HCT116 (cell line): ENCODE measurements around the gene CFAP97D2. TPM values are rescaled to one million over a fixed set of nuclear protein-coding genes. Genes with fewer than 3 reads are reported as not detected.

ENCODE experiments used
- ATAC-seq: fragments of 200-7000 bp; cut with Tn5 transposase; 2 replicates; pipeline ENCODE4 v1.9.1; 2020; ENCODE audit warnings: mild to moderate bottlenecking, moderate library complexity
- BruUV-seq: library from RNA; stranded (reverse); fragments of 400-500 nt; replicated peaks from 2 replicates; lab custom pipeline; 2021; lab: Mats Ljungman, UMichigan
- CTCF ChIA-PET: fragments of 300-600 bp; sonication (Branson Sonifier 250); formaldehyde crosslinking; loops from one replicate; lab custom pipeline; 2021; ENCODE audit warnings: antibody characterized with exemption; lab: Charles Lee
- POLR2A ChIA-PET: fragments of 300-600, 350-600 bp; sonication (Branson Sonifier 250); formaldehyde crosslinking; loops from one replicate; lab custom pipeline; 2021; ENCODE audit warnings: antibody characterized with exemption; lab: Charles Lee
- RAD21 ChIA-PET, 2 experiments: fragments of 300-600 bp; sonication (Branson Sonifier 250); formaldehyde crosslinking; loops; one replicate each; lab custom pipeline; 2023; ENCODE audit warnings: low total read pairs in 2 of 2; ENCODE audit not compliant: uncharacterized antibody in 2 of 2, unreplicated experiment in 2 of 2, low non-redundant PET in 1 of 2; lab: Charles Lee
- DNase-seq: peaks from one replicate; pipeline ENCODE4 v3.0.0-alpha.2; 2010; ENCODE audit warnings: low read depth, low spot score
- H2AFZ ChIP-seq: fragments of 200-600 bp; shearing (Covaris generic), sonication (generic); 2 replicates; pipeline ENCODE4 v1.6.1; 2017; ENCODE audit warnings: low read depth, mixed run types, mixed read lengths, antibody characterized with exemption, low read length; ENCODE audit not compliant: poor library complexity, severe bottlenecking
- H3K27ac ChIP-seq: 2 replicates; pipeline ENCODE4 v1.5.1; 2012; ENCODE audit warnings: low read depth, low read length
- H3K27me3 ChIP-seq: fragments of 200-600 bp; sonication (generic); 2 replicates; pipeline ENCODE4 v1.6.1; 2016; ENCODE audit warnings: mixed run types, low read length, mixed read lengths; ENCODE audit not compliant: insufficient read depth
- H3K36me3 ChIP-seq, 2 experiments: fragments of 200-500 bp in 1 of 2; fragments of 200-600 bp in 1 of 2; sonication (Bioruptor generic) in 1 of 2; sonication (generic) in 1 of 2; 2 replicates each; pipeline versions ENCODE4 v1.5.1 to v1.6.1; 2014 to 2016; ENCODE audit warnings: low read length in 2 of 2, inconsistent platforms in 1 of 2, mixed read lengths in 1 of 2, mixed run types in 1 of 2; ENCODE audit not compliant: insufficient read depth in 2 of 2, control insufficient read depth in 1 of 2
- H3K4me1 ChIP-seq, 2 experiments: fragments of 200-600 bp in 1 of 2; sonication (generic) in 1 of 2; 2 replicates each; pipeline versions ENCODE4 v1.5.1 to v1.6.1; 2012 to 2017; ENCODE audit warnings: low read length in 2 of 2, inconsistent platforms in 1 of 2, mild to moderate bottlenecking in 1 of 2, mixed read lengths in 1 of 2, mixed run types in 1 of 2, moderate library complexity in 1 of 2; ENCODE audit not compliant: insufficient read depth in 2 of 2, control insufficient read depth in 1 of 2
- H3K4me2 ChIP-seq: fragments of 200-600 bp; sonication (generic); 2 replicates; pipeline ENCODE4 v1.6.1; 2017; ENCODE audit warnings: mixed run types, low read length, mixed read lengths
- H3K4me3 ChIP-seq, 2 experiments: fragments of 200-600 bp in 1 of 2; sonication (generic) in 1 of 2; replicated peaks in 1 of 2; 2 replicates each; pipeline ENCODE4 v1.5.1; 2011 to 2016; ENCODE audit warnings: low read length in 2 of 2, control low read depth in 1 of 2, low read depth in 1 of 2, mild to moderate bottlenecking in 1 of 2, mixed read lengths in 1 of 2, mixed run types in 1 of 2
- H3K79me2 ChIP-seq: fragments of 200-600 bp; sonication (generic); 2 replicates; pipeline ENCODE4 v1.6.1; 2017; ENCODE audit warnings: mild to moderate bottlenecking, mixed run types, low read length, moderate library complexity, mixed read lengths; ENCODE audit not compliant: insufficient read depth
- H3K9ac ChIP-seq: fragments of 200-600 bp; sonication (generic); 2 replicates; pipeline ENCODE4 v1.6.1; 2016; ENCODE audit warnings: low read length, mixed read lengths
- H3K9me2 ChIP-seq: fragments of 200-600 bp; sonication (generic), shearing (Covaris generic); 2 replicates; pipeline ENCODE4 v1.6.1; 2017; ENCODE audit warnings: mixed run types, mild to moderate bottlenecking, moderate library complexity; ENCODE audit not compliant: insufficient read depth
- H3K9me3 ChIP-seq, 2 experiments: fragments of 200-500 bp in 1 of 2; fragments of 200-600 bp in 1 of 2; sonication (Bioruptor generic) in 1 of 2; sonication (generic) in 1 of 2; 2 replicates each; pipeline ENCODE4 v1.6.1; 2014 to 2017; ENCODE audit warnings: low read length in 2 of 2, mixed read lengths in 2 of 2, inconsistent platforms in 1 of 2, low read depth in 1 of 2, mild to moderate bottlenecking in 1 of 2, mixed run types in 1 of 2, moderate library complexity in 1 of 2; ENCODE audit not compliant: control insufficient read depth in 1 of 2, insufficient read depth in 1 of 2
- H4K20me1 ChIP-seq: fragments of 200-600 bp; sonication (generic), shearing (Covaris generic); 2 replicates; pipeline ENCODE4 v1.6.1; 2017; ENCODE audit warnings: mixed run types, mild to moderate bottlenecking, moderate library complexity; ENCODE audit not compliant: insufficient read depth
- ATF3 ChIP-seq: IDR thresholded peaks from 2 replicates; pipeline ENCODE4 v1.6.1; 2012
- CBX3 ChIP-seq: IDR thresholded peaks from 2 replicates; pipeline ENCODE4 v1.6.1; 2012; ENCODE audit warnings: low read depth
- EGR1 ChIP-seq: IDR thresholded peaks from 2 replicates; pipeline ENCODE4 v1.6.1; 2012; ENCODE audit warnings: low read depth
- ELF1 ChIP-seq: IDR thresholded peaks from 2 replicates; pipeline ENCODE4 v1.6.1; 2012; ENCODE audit warnings: low read depth, borderline replicate concordance
- EZH2 ChIP-seq: fragments of 200-600 bp; sonication (generic); IDR thresholded peaks from 2 replicates; pipeline ENCODE4 v1.6.1; 2017; ENCODE audit warnings: antibody characterized with exemption, mixed run types
- FOSL1 ChIP-seq: IDR thresholded peaks from 2 replicates; pipeline ENCODE4 v1.6.1; 2012; ENCODE audit warnings: low read depth
- JUND ChIP-seq: IDR thresholded peaks from 2 replicates; pipeline ENCODE4 v1.6.1; 2012
- POLR2A ChIP-seq: IDR thresholded peaks from 2 replicates; pipeline ENCODE4 v1.7.0; 2011; ENCODE audit warnings: borderline replicate concordance; ENCODE audit not compliant: insufficient read depth, insufficient read length; ENCODE audit errors: extremely low read depth
- RAD21 ChIP-seq: IDR thresholded peaks from 2 replicates; pipeline ENCODE4 v1.6.1; 2012; ENCODE audit warnings: low read depth, mild to moderate bottlenecking
- REST ChIP-seq: IDR thresholded peaks from 2 replicates; pipeline ENCODE4 v1.6.1; 2012; ENCODE audit warnings: low read depth
- SIN3A ChIP-seq: IDR thresholded peaks from 2 replicates; pipeline ENCODE4 v1.6.1; 2012; ENCODE audit warnings: low read depth
- SP1 ChIP-seq: IDR thresholded peaks from 2 replicates; pipeline ENCODE4 v1.6.1; 2012; ENCODE audit warnings: low read depth
- SRF ChIP-seq: IDR thresholded peaks from 2 replicates; pipeline ENCODE4 v1.6.1; 2012; ENCODE audit warnings: low read depth
- TCF7L2 ChIP-seq: IDR thresholded peaks from 2 replicates; pipeline ENCODE4 v1.7.0; 2011; ENCODE audit warnings: borderline replicate concordance, inconsistent platforms; ENCODE audit not compliant: insufficient read depth, insufficient read length; ENCODE audit errors: extremely low read depth
- YY1 ChIP-seq: IDR thresholded peaks from 2 replicates; pipeline ENCODE4 v1.6.1; 2011; ENCODE audit warnings: low read length, low read depth, moderate library complexity, mild to moderate bottlenecking; ENCODE audit not compliant: insufficient replicate concordance; ENCODE audit errors: extremely low read depth
- ZFX ChIP-seq: fragments of 450-650 bp; IDR thresholded peaks from 2 replicates; pipeline ENCODE4 v1.6.1; 2017
- ZNF274 ChIP-seq: fragments of 200-500 bp; sonication (Bioruptor generic); IDR thresholded peaks from 2 replicates; pipeline ENCODE4 v1.6.1; 2014; ENCODE audit warnings: mild to moderate bottlenecking, low read depth, low read length, inconsistent platforms
- intact Hi-C: fragments of 100-400 bp; cut with micrococcal nuclease; formaldehyde crosslinking; loops from 2 replicates; pipeline ENCODE4 v1.10.0; 2022
- total RNA-seq: library from RNA; stranded (reverse); gene quantifications from one replicate; pipeline ENCODE4 v1.2.1, GENCODE V29; 2021; ENCODE audit not compliant: unreplicated experiment

Gene CFAP97D2
- total RNA-seq, 1 experiment from 2014 or later, result not detected

GRCh38 chr13:114146173-114146572, 32.9 kb upstream of the CFAP97D2 start:
- no TSS peak for BruUV-seq
- POLR2A ChIA-PET, result no interaction called here
- H3K4me1 ChIP-seq, result peaks cover 8 to 16% of the 10 kb centered on the region in 2 experiments
- RAD21 ChIA-PET, result no interaction called here
- no peak overlapping the region for H3K27ac ChIP-seq
- no peaks in the 10 kb centered on the region for H3K9me3 ChIP-seq
- no peaks in the 10 kb centered on the region for H3K9me2 ChIP-seq
- H3K4me2 ChIP-seq, result no peak overlapping the region
- no peaks in the 10 kb centered on the region for H4K20me1 ChIP-seq
- CTCF ChIA-PET, result no interaction called here
- no peak overlapping the region for H2AFZ ChIP-seq
- H3K9ac ChIP-seq, result no peak overlapping the region
- intact Hi-C loops, result loop anchor here (10.0 kb wide), 1 partner anchor 191 kb away; no protein-coding TSS in a partner anchor
- no peaks in the 10 kb centered on the region for H3K79me2 ChIP-seq
- no peaks in the 10 kb centered on the region for H3K27me3 ChIP-seq
- TF ChIP-seq EZH2 (no peak), REST (no peak), CBX3 (no peak), ZNF274 (no peak), SRF (no peak), ATF3 (no peak), SIN3A (no peak), YY1 (no peak), ZFX (no peak), FOSL1 (no peak), RAD21 (no peak), ELF1 (no peak), POLR2A (no peak), SP1 (no peak), EGR1 (no peak), TCF7L2 (no peak), JUND (no peak)
- ATAC-seq (no peak), DNase-seq (no peak)
- no peaks in the 10 kb centered on the region for H3K36me3 ChIP-seq
- no peak overlapping the region for H3K4me3 ChIP-seq
